ENCODE data around the gene SPATS2L.

Gene SPATS2L

DNA sequence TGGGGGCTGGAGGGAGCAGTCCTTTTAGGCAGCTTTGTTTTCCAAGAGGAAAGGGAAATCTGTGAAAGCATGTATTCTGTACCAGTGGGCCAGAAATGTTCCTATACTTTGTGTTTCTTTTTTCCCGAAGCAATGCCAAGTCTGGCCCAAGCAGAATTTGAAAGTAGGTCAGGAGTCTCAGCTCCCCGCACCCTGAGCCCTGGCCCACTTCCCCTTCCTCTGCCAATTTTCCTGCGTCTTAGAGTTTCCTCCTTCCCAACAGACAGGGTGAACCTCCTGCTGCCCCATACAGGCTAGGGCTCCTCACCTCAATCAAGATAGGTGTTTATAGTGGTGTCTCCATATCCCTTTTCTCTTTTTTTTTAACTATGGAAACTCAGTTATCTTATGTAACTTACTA, 138.0 kb downstream of the SPATS2L start:
- Histone ChIP-seq H3K4me2 (peak overlapping the region in 9 of 11 experiments; percentile 6 to 52 (median 24); a peak in 13 of 22 replicates), H3K9ac (no peak overlapping the region), H3K27me3 (no peaks in the 10 kb centered on the region), H4K20me1 (no peaks in the 10 kb centered on the region), H3K9me3 (replicated peaks in 1 of 11) (no peaks in the 10 kb centered on the region), H3K4me1 (peaks cover 0 to 9% (median 6%) of the 10 kb centered on the region in 10 experiments; a peak in 12 of 20 replicates), H3K27ac (no peak overlapping the region), H3K4me3 (no peak overlapping the region), H3K36me3 (peaks cover 27 to 92% (median 49%) of the 10 kb centered on the region in 11 experiments; a peak in 20 of 22 replicates)
- TF ChIP-seq Cebpa-rat (IDR thresholded peaks at IDR 0.05) = no peak

DNA sequence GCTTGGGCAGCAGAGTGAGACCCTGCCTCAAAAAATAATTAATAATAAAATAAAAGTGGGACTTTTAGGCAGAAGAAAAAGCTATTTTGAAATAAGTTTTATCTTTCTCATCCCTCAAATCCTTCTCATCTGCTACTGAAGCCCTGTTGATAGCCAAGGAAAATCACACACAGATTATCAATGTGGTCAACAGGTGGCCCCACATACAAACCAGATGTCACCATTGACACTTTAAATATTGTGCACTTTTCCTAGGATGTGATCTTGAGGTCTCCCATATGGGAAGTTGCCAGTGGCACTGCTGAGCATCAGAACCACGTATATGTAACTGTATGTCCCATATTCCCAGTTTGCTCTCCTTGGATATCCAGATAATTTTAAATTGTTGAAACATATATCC, 138.8 kb downstream of the SPATS2L start:
- Histone ChIP-seq H4K20me1 (no peaks in the 10 kb centered on the region), H3K27ac (no peak overlapping the region), H3K36me3 (peaks cover 23 to 84% (median 44%) of the 10 kb centered on the region in 11 experiments; a peak in 20 of 22 replicates), H3K4me1 (peaks cover 0 to 17% (median 6%) of the 10 kb centered on the region in 10 experiments; a peak in 14 of 20 replicates), H3K4me3 (no peak overlapping the region), H3K9me3 (replicated peaks in 1 of 11) (no peaks in the 10 kb centered on the region), H3K27me3 (no peaks in the 10 kb centered on the region), H3K9ac (no peak overlapping the region), H3K4me2 (no peak overlapping the region)
- TF ChIP-seq Cebpa-rat (IDR thresholded peaks at IDR 0.05) = no peak

DNA sequence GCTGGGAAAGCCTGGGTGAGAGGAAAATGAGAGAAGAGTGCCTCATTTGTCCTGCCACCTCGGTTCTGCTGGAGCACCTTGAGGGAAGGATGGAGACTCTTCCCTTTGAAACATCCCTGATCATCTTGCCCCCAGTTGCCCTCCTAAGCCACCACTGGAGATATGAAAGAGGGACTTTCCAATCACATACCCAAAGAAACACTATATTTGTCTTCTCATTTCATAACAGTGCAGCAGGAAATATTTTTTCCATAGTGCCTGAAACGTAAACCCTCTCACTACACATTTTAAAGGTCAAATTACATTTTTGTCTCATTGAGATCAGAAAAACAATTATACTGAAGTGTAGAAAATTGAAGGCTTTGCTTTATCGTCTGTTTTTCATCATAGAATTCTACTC, 140.1 kb downstream of the SPATS2L start:
- H3K9me3 ChIP-seq (replicated peaks in 1 of 11) = no peaks in the 10 kb centered on the region
- H4K20me1 ChIP-seq = no peaks in the 10 kb centered on the region
- H3K36me3 ChIP-seq = peaks cover 21 to 82% (median 44%) of the 10 kb centered on the region in 11 experiments; a peak in 20 of 22 replicates
- H3K27ac ChIP-seq = no peak overlapping the region
- no peak overlapping the region for H3K9ac ChIP-seq
- TF ChIP-seq Cebpa-rat (IDR thresholded peaks at IDR 0.05) = no peak
- H3K4me2 ChIP-seq = no peak overlapping the region
- H3K4me3 ChIP-seq = no peak overlapping the region
- peaks cover 0 to 30% (median 7%) of the 10 kb centered on the region in 10 experiments; a peak in 15 of 20 replicates for H3K4me1 ChIP-seq
- no peaks in the 10 kb centered on the region for H3K27me3 ChIP-seq

DNA sequence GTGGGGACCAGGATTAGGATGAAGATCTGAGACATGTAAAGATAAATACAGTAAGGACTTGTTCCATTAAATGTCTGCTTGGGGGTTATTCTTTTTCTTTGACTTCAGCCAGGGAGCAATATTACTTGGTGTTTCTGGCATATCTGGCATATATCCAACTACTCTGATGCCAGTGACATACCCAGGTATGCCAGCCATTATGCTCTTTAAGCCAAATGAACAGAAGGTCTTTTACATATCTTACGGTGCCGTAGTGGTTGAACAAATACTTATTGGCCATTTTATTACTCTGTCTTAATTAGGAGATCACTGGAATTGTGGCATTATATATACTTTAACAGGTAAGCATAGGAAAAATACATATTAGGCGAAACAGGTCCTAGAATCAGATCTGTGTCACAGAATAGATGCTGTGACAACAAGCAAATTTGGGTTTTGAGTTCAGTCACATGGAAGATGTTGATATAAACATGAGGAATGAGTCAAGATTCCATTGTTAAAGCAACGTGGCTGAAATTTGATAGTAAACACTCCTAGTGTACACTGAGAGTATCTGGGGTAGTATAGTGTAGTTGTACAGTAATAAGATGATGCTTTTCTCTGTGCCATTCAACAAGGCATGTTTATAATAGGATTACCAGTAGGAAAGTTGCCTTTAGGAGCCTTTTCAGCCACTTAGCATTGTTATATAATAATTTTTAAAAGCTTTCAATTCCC, 140.8 kb downstream of the SPATS2L start:
- Histone ChIP-seq H3K36me3 (peaks cover 17 to 78% (median 39%) of the 10 kb centered on the region in 11 experiments; a peak in 20 of 22 replicates), H3K4me2 (no peak overlapping the region), H3K27me3 (no peaks in the 10 kb centered on the region), H3K27ac (no peak overlapping the region), H3K9ac (no peak overlapping the region), H3K4me3 (no peak overlapping the region), H3K9me3 (replicated peaks in 1 of 11) (no peaks in the 10 kb centered on the region), H4K20me1 (no peaks in the 10 kb centered on the region), H3K4me1 (peaks cover 0 to 34% (median 7%) of the 10 kb centered on the region in 10 experiments; a peak in 15 of 20 replicates)
- TF ChIP-seq Cebpa-rat (IDR thresholded peaks at IDR 0.05) = no peak

DNA sequence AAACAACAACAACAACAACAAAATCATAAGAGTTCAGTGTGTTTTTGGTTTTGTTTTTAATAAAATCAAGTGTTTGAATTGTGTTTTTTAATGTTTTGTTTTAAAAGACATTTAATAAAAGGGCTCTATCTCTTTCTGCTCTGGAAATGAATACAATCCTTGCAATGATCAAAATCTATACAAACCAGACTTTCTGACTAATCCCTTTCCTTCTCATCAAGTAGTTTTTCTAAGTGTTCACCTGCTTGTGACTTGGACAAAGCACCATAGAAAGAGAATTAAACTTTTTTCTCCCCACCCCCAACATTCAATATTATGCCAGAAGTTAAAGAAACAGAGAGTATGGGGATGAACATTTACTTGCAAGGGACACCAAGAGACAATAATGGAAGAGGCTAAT, 142.0 kb downstream of the SPATS2L start:
- H3K4me2 ChIP-seq = no peak overlapping the region
- H3K9ac ChIP-seq = no peak overlapping the region
- no peaks in the 10 kb centered on the region for H3K27me3 ChIP-seq
- no peaks in the 10 kb centered on the region for H4K20me1 ChIP-seq
- no peak overlapping the region for H3K4me3 ChIP-seq
- peaks cover 14 to 70% (median 33%) of the 10 kb centered on the region in 11 experiments; a peak in 19 of 22 replicates for H3K36me3 ChIP-seq
- peaks cover 0 to 34% (median 7%) of the 10 kb centered on the region in 10 experiments; a peak in 15 of 20 replicates for H3K4me1 ChIP-seq
- no peak overlapping the region for H3K27ac ChIP-seq
- no peaks in the 10 kb centered on the region for H3K9me3 ChIP-seq (replicated peaks in 1 of 11)
- no peak for TF ChIP-seq Cebpa-rat (IDR thresholded peaks at IDR 0.05)

DNA sequence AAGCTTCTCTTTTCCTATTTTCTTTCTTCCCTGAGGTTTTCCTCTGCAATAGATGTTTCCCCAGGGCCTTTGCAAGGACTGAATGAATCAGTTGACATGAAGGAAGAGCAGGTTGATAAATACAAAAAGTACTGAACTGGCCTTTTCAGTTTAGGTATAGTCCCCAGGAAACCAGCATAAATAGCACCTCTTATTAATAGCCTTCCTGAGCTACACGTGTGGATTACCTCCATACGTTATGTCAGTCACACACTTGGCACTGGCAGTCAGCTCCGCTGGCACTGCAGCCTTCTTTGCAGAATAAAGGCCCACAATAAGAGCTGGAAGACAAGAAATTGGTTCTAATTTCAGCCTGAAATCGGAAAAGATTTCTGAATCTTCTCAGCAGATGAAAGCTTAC, 142.7 kb downstream of the SPATS2L start:
- Histone ChIP-seq H3K4me3 (no peak overlapping the region), H3K4me2 (no peak overlapping the region), H3K9me3 (replicated peaks in 1 of 11) (no peaks in the 10 kb centered on the region), H4K20me1 (no peaks in the 10 kb centered on the region), H3K4me1 (peaks cover 0 to 30% (median 6%) of the 10 kb centered on the region in 10 experiments; a peak in 15 of 20 replicates), H3K27ac (no peak overlapping the region), H3K36me3 (peaks cover 8 to 70% (median 28%) of the 10 kb centered on the region in 11 experiments; a peak in 19 of 22 replicates), H3K27me3 (no peaks in the 10 kb centered on the region), H3K9ac (no peak overlapping the region)
- no peak for TF ChIP-seq Cebpa-rat (IDR thresholded peaks at IDR 0.05)

DNA sequence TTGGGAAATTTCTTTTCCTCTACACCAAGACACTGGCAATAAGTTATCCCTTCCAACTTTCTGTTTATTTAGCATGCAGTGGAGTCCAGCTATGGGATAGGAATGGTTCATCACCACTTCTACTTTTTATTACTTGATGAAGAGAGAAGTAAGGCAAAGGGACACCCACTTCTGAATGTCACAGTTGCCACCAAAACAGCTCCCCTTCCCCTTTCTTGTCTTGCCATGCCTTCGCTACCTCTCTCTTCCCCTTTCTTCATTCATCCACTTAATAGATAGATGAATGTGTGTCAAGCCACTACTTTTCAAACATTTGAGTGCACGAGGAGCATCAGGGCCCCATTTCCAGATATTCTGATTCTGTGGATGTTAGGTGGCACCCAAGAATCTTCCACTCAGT, 143.8 kb downstream of the SPATS2L start:
- H3K4me2 ChIP-seq = peak overlapping the region in 2 of 11 experiments; percentile 18 to 27; a peak in 2 of 22 replicates
- no peak overlapping the region for H3K27ac ChIP-seq
- H3K36me3 ChIP-seq = peaks cover 8 to 60% (median 23%) of the 10 kb centered on the region in 11 experiments; a peak in 19 of 22 replicates
- H3K9ac ChIP-seq = no peak overlapping the region
- no peak overlapping the region for H3K4me3 ChIP-seq
- peaks cover 0 to 25% (median 0%) of the 10 kb centered on the region in 10 experiments; a peak in 7 of 20 replicates for H3K4me1 ChIP-seq
- no peaks in the 10 kb centered on the region for H3K9me3 ChIP-seq (replicated peaks in 1 of 11)
- TF ChIP-seq Cebpa-rat (IDR thresholded peaks at IDR 0.05) = no peak
- H3K27me3 ChIP-seq = no peaks in the 10 kb centered on the region
- H4K20me1 ChIP-seq = no peaks in the 10 kb centered on the region

DNA sequence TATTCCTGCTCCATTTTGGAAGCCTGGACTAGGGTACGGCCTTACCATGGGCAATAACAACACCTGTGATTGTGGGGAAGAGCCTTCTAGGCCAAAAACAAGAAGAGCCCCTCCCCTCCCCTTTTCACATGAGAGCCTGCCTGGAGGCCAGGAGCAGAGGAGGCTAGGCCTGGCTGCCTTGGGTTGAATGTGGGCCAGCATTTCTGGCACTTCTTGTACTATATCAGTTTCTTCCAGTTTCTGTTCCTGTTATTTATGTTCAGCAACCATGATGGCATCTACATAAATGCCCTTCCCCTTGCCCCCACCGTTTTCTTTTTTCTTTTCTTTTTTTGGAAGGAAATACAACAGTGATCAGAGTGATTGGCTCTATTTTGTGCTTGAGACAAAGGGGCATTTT, 145.0 kb downstream of the SPATS2L start:
- TF ChIP-seq Cebpa-rat (IDR thresholded peaks at IDR 0.05) = no peak
- H3K27me3 ChIP-seq = no peaks in the 10 kb centered on the region
- H3K36me3 ChIP-seq = peaks cover 8 to 63% (median 22%) of the 10 kb centered on the region in 11 experiments; a peak in 19 of 22 replicates
- H3K9me3 ChIP-seq (replicated peaks in 1 of 11) = no peaks in the 10 kb centered on the region
- H4K20me1 ChIP-seq = no peaks in the 10 kb centered on the region
- H3K4me1 ChIP-seq = peaks cover 0 to 25% (median 0%) of the 10 kb centered on the region in 10 experiments; a peak in 7 of 20 replicates
- H3K4me2 ChIP-seq = peak overlapping the region in 3 of 11 experiments; percentile 27 to 43 (median 32); a peak in 5 of 22 replicates
- no peak overlapping the region for H3K9ac ChIP-seq
- no peak overlapping the region for H3K4me3 ChIP-seq
- H3K27ac ChIP-seq = no peak overlapping the region

DNA sequence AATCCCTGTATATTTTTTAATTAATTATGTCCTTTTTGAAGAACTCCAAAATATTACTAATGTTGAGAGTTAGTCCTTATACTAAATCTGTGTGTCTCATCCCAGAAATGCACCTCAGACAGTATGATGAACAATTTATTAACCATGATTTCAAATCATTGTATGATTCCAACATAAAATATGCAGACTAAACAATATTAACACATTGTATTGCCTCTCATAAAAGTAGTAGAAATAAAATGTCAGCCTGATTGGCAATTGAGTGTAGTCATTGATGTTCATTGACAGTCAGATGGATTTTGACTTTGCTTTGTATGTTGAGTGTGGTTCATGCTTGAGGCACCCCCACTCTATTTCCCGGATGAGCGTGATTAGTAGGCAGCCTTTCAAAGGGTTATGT, 145.9 kb downstream of the SPATS2L start:
- peaks cover 0 to 25% (median 0%) of the 10 kb centered on the region in 10 experiments; a peak in 7 of 20 replicates for H3K4me1 ChIP-seq
- H3K4me2 ChIP-seq = no peak overlapping the region
- no peak overlapping the region for H3K4me3 ChIP-seq
- no peaks in the 10 kb centered on the region for H3K27me3 ChIP-seq
- no peak for TF ChIP-seq Cebpa-rat (IDR thresholded peaks at IDR 0.05)
- H3K27ac ChIP-seq = no peak overlapping the region
- H3K9ac ChIP-seq = no peak overlapping the region
- no peaks in the 10 kb centered on the region for H3K9me3 ChIP-seq (replicated peaks in 1 of 11)
- H4K20me1 ChIP-seq = no peaks in the 10 kb centered on the region
- peaks cover 8 to 62% (median 21%) of the 10 kb centered on the region in 11 experiments; a peak in 18 of 22 replicates for H3K36me3 ChIP-seq
